Neural cell (in vitro differentiated cells): ENCODE data around the gene CYB5R2. TPM values are rescaled to one million over a fixed set of nuclear protein-coding genes. Genes with fewer than 3 reads are reported as not detected.

Source experiments
- H2AFZ ChIP-seq: fragments of 200-600, 300-800 bp; sonication (generic), shearing (Covaris generic); 2 replicates; pipeline ENCODE4 v1.6.0; 2014; ENCODE audit warnings: low read depth, mild to moderate bottlenecking, antibody characterized with exemption, low read length, moderate library complexity
- H3F3A ChIP-seq: fragments of 200-600 bp; shearing (Covaris generic); 2 replicates; pipeline ENCODE4 v1.6.1; 2016; ENCODE audit warnings: mild to moderate bottlenecking, moderate library complexity, mixed read lengths, antibody characterized with exemption, low read length; ENCODE audit not compliant: insufficient read depth, poor library complexity, severe bottlenecking
- H3K27ac ChIP-seq: fragments of 200-600, 300-800 bp; sonication (generic), shearing (Covaris generic); 2 replicates; pipeline ENCODE4 v1.5.1; 2014; ENCODE audit warnings: mild to moderate bottlenecking, low read length, moderate library complexity
- H3K27me3 ChIP-seq: fragments of 300-800, 200-600 bp; sonication (generic), shearing (Covaris generic); 2 replicates; pipeline ENCODE4 v1.6.0; 2014; ENCODE audit warnings: mild to moderate bottlenecking, low read depth, low read length, moderate library complexity; ENCODE audit not compliant: insufficient read depth
- H3K36me3 ChIP-seq: fragments of 300-800, 200-600 bp; sonication (generic), shearing (Covaris generic); 2 replicates; pipeline ENCODE4 v1.5.1; 2014; ENCODE audit warnings: mild to moderate bottlenecking, antibody characterized with exemption, low read length, moderate library complexity; ENCODE audit not compliant: insufficient read depth
- H3K4me2 ChIP-seq: fragments of 300-800, 200-600 bp; sonication (generic), shearing (Covaris generic); 2 replicates; pipeline ENCODE4 v1.6.0; 2014; ENCODE audit warnings: mild to moderate bottlenecking, low read length
- H3K4me3 ChIP-seq: fragments of 300-800, 200-600 bp; sonication (generic), shearing (Covaris generic); 2 replicates; pipeline ENCODE4 v1.5.1; 2014; ENCODE audit warnings: mild to moderate bottlenecking, low read length, moderate library complexity
- H3K79me2 ChIP-seq: fragments of 200-600 bp; shearing (Covaris generic); replicated peaks from 2 replicates; pipeline ENCODE4 v1.6.0; 2014; ENCODE audit warnings: mild to moderate bottlenecking, low read length, moderate library complexity; ENCODE audit not compliant: insufficient read depth
- H3K9ac ChIP-seq: fragments of 300-800, 200-600 bp; sonication (generic), shearing (Covaris generic); 2 replicates; pipeline ENCODE4 v1.6.1; 2016; ENCODE audit warnings: mild to moderate bottlenecking, low read length, mixed read lengths
- H3K9me2 ChIP-seq: fragments of 200-600 bp; shearing (Covaris generic); 2 replicates; pipeline ENCODE4 v1.6.1; 2016; ENCODE audit warnings: mild to moderate bottlenecking, low read length, mixed read lengths; ENCODE audit not compliant: insufficient read depth
- H3K9me3 ChIP-seq: fragments of 200-600, 300-800 bp; sonication (generic), shearing (Covaris generic); 2 replicates; pipeline ENCODE4 v1.6.1; 2016; ENCODE audit warnings: mild to moderate bottlenecking, mixed run types, low read length, moderate library complexity, mixed read lengths
- H4K20me1 ChIP-seq: fragments of 200-600 bp; shearing (Covaris generic); 2 replicates; pipeline ENCODE4 v1.6.1; 2016; ENCODE audit warnings: mild to moderate bottlenecking, mixed run types; ENCODE audit not compliant: insufficient read depth
- EP300 ChIP-seq: fragments of 450-650 bp; conservative IDR thresholded peaks from 2 replicates; pipeline ENCODE4 v1.6.1; 2014; ENCODE audit warnings: antibody characterized with exemption, mild to moderate bottlenecking, moderate library complexity; ENCODE audit not compliant: poor library complexity, severe bottlenecking
- EZH2 ChIP-seq: fragments of 200-600, 300-800 bp; shearing (Covaris generic), sonication (generic); IDR thresholded peaks from 2 replicates; pipeline ENCODE4 v1.6.1; 2014; ENCODE audit warnings: antibody characterized with exemption, low read length, borderline replicate concordance, mild to moderate bottlenecking; ENCODE audit not compliant: insufficient read depth, poor library complexity, severe bottlenecking
- MXI1 ChIP-seq: fragments of 450-650 bp; conservative IDR thresholded peaks from 2 replicates; pipeline ENCODE4 v1.6.1; 2014; ENCODE audit warnings: antibody characterized with exemption, mild to moderate bottlenecking; ENCODE audit not compliant: poor library complexity, severe bottlenecking
- POLR2AphosphoS5 ChIP-seq: IDR thresholded peaks from 2 replicates; pipeline ENCODE4 v1.6.1; 2012
- RAD21 ChIP-seq: fragments of 450-650 bp; conservative IDR thresholded peaks from 2 replicates; pipeline ENCODE4 v1.6.1; 2014; ENCODE audit warnings: antibody characterized with exemption, mild to moderate bottlenecking, moderate library complexity
- SMC3 ChIP-seq: fragments of 450-650 bp; conservative IDR thresholded peaks from 2 replicates; pipeline ENCODE4 v1.6.1; 2014; ENCODE audit warnings: antibody characterized with exemption, mild to moderate bottlenecking, moderate library complexity; ENCODE audit not compliant: poor library complexity
- TAF1 ChIP-seq: IDR thresholded peaks from 2 replicates; pipeline ENCODE4 v1.6.1; 2012; ENCODE audit warnings: low read depth
- polyA plus RNA-seq: library from polyadenylated mRNA; depleted of rRNA; stranded (reverse); fragments of >200 nt; gene quantifications from 2 replicates; pipeline ENCODE4 v1.2.3, GENCODE V29; 2014
- TF ChIP-seq, protein P1 (sequence below): IDR thresholded peaks from 2 replicates; pipeline ENCODE4 v1.6.1; 2012; ENCODE audit warnings: borderline replicate concordance
- TF ChIP-seq, protein P2 (sequence below): fragments of 450-650 bp; IDR thresholded peaks from 2 replicates; pipeline ENCODE4 v1.5.1; 2014; ENCODE audit warnings: antibody characterized with exemption, mild to moderate bottlenecking, moderate library complexity; ENCODE audit not compliant: poor library complexity, severe bottlenecking

Gene CYB5R2
- polyA plus RNA-seq, 1 donor from 2014 or later, result not detected

DNA sequence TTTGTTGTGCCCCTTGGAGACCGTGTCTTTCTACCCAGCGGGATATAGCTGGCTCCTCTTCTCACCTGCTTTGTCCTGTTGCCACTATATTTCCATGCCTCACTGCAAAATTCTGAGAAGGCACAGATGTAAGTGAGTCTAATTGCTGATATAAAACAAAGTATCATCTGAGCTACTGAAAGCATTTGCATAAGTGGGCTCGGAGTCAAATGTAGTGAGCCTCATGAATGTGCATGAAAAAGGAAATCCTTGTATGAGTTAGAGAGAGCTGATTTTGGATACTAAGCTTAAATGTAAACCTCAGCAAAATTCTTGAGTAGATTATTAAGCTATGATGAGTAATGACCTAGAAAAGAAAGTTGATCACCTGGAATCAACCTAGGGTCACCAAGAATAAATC, 19.1 kb upstream of the CYB5R2 start:
- Histone ChIP-seq H3K36me3 (no peaks in the 10 kb centered on the region), H3K9me2 (no peaks in the 10 kb centered on the region), H3K27ac (no peak overlapping the region), H3K4me2 (no peak overlapping the region), H3K79me2 (no peaks in the 10 kb centered on the region), H3K9ac (no peak overlapping the region), H3K27me3 (no peaks in the 10 kb centered on the region), H3K9me3 (no peaks in the 10 kb centered on the region), H3F3A (no peaks in the 10 kb centered on the region), H3K4me3 (no peak overlapping the region), H4K20me1 (no peaks in the 10 kb centered on the region), H2AFZ (no peak overlapping the region)
- TF ChIP-seq TAF1 (no peak), RAD21 (no peak), POLR2AphosphoS5 (no peak), MXI1 (no peak), EZH2 (no peak), EP300 (no peak), SMC3 (no peak)
- TF ChIP-seq, protein P1, sequence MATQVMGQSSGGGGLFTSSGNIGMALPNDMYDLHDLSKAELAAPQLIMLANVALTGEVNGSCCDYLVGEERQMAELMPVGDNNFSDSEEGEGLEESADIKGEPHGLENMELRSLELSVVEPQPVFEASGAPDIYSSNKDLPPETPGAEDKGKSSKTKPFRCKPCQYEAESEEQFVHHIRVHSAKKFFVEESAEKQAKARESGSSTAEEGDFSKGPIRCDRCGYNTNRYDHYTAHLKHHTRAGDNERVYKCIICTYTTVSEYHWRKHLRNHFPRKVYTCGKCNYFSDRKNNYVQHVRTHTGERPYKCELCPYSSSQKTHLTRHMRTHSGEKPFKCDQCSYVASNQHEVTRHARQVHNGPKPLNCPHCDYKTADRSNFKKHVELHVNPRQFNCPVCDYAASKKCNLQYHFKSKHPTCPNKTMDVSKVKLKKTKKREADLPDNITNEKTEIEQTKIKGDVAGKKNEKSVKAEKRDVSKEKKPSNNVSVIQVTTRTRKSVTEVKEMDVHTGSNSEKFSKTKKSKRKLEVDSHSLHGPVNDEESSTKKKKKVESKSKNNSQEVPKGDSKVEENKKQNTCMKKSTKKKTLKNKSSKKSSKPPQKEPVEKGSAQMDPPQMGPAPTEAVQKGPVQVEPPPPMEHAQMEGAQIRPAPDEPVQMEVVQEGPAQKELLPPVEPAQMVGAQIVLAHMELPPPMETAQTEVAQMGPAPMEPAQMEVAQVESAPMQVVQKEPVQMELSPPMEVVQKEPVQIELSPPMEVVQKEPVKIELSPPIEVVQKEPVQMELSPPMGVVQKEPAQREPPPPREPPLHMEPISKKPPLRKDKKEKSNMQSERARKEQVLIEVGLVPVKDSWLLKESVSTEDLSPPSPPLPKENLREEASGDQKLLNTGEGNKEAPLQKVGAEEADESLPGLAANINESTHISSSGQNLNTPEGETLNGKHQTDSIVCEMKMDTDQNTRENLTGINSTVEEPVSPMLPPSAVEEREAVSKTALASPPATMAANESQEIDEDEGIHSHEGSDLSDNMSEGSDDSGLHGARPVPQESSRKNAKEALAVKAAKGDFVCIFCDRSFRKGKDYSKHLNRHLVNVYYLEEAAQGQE, result no peak
- TF ChIP-seq, protein P2, sequence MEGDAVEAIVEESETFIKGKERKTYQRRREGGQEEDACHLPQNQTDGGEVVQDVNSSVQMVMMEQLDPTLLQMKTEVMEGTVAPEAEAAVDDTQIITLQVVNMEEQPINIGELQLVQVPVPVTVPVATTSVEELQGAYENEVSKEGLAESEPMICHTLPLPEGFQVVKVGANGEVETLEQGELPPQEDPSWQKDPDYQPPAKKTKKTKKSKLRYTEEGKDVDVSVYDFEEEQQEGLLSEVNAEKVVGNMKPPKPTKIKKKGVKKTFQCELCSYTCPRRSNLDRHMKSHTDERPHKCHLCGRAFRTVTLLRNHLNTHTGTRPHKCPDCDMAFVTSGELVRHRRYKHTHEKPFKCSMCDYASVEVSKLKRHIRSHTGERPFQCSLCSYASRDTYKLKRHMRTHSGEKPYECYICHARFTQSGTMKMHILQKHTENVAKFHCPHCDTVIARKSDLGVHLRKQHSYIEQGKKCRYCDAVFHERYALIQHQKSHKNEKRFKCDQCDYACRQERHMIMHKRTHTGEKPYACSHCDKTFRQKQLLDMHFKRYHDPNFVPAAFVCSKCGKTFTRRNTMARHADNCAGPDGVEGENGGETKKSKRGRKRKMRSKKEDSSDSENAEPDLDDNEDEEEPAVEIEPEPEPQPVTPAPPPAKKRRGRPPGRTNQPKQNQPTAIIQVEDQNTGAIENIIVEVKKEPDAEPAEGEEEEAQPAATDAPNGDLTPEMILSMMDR, result no peak

DNA sequence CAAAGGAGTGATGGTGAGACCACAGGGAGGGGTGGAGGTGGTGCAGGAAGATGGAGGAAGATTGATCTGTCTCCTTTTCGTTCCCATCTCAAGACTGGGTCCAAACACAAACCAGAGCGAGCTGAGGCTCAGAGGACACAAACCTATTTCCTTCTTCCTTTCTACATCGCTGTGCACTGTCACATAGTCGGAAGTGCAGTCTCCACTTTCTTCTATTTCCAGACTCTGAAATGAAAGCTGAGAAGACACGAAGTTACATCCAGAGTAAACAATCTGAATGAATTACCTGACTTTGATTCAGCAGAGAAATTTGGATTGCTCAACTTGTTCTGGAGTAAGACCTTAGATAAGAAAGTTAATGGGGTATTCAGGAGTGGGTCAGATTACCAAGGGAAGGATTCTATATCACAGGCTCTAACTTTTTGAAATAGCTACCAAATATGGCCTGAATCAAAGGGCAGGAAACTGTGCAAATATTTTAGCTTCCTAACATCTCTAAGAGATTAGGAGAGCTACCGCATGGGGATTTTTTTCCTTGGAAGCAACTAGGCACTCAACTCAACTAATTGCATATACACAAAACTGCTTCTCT, 18.6 kb upstream of the CYB5R2 start:
- Histone ChIP-seq H3K27ac (no peak overlapping the region), H3K79me2 (no peaks in the 10 kb centered on the region), H3K4me2 (no peak overlapping the region), H3K4me3 (no peak overlapping the region), H3F3A (no peaks in the 10 kb centered on the region), H3K27me3 (no peaks in the 10 kb centered on the region), H3K9me3 (no peaks in the 10 kb centered on the region), H3K36me3 (no peaks in the 10 kb centered on the region), H3K9me2 (no peaks in the 10 kb centered on the region), H4K20me1 (no peaks in the 10 kb centered on the region), H3K9ac (no peak overlapping the region), H2AFZ (no peak overlapping the region)
- TF ChIP-seq MXI1 (no peak), SMC3 (no peak), EP300 (no peak)

DNA sequence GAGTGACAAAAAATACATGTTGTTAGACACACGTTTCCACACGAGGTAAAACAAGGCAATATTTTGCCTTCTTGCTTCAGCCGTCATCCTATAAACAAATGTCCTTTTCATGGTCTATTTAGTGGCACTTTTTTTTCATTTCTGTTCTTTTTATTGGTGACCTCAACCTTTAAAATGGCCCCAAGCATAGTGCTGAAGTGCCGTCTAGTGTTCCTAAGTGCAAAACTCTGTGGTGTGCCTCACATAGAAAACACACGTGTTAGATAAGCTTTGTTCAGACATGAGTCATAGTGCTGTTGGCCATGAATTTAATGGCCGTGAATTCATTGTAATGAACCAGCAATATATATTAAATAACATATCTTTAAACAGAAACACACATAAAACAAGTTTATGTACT, 17.3 kb upstream of the CYB5R2 start:
- Histone ChIP-seq H3F3A (no peaks in the 10 kb centered on the region), H3K4me2 (no peak overlapping the region), H3K9me3 (no peaks in the 10 kb centered on the region), H4K20me1 (no peaks in the 10 kb centered on the region), H3K4me3 (no peak overlapping the region), H3K36me3 (no peaks in the 10 kb centered on the region), H3K9me2 (no peaks in the 10 kb centered on the region), H2AFZ (no peak overlapping the region), H3K27ac (no peak overlapping the region), H3K9ac (no peak overlapping the region), H3K27me3 (no peaks in the 10 kb centered on the region), H3K79me2 (no peaks in the 10 kb centered on the region)
- TF ChIP-seq EZH2, result no peak
- TF ChIP-seq, protein P1, result no peak
- TF ChIP-seq, protein P2, result no peak
- no peak for TF ChIP-seq SMC3
- TF ChIP-seq TAF1, result no peak
- TF ChIP-seq EP300, result no peak
- no peak for TF ChIP-seq MXI1
- TF ChIP-seq RAD21, result no peak
- no peak for TF ChIP-seq POLR2AphosphoS5
